GM21423 (cell line): ENCODE measurements around the gene TIAM1.
"Not testable (repeated sequence)": the region's sequence is repeated elsewhere in the genome, so short reads cannot be mapped to it uniquely, and the experiment has no call there.

Experiments
- ATAC-seq: cut with Tn5 transposase; IDR thresholded peaks from one replicate; pipeline ENCODE4 v1.9.1; 2021; ENCODE audit warnings: mild to moderate bottlenecking, moderate library complexity; ENCODE audit not compliant: unreplicated experiment

TIAM1 gene

DNA sequence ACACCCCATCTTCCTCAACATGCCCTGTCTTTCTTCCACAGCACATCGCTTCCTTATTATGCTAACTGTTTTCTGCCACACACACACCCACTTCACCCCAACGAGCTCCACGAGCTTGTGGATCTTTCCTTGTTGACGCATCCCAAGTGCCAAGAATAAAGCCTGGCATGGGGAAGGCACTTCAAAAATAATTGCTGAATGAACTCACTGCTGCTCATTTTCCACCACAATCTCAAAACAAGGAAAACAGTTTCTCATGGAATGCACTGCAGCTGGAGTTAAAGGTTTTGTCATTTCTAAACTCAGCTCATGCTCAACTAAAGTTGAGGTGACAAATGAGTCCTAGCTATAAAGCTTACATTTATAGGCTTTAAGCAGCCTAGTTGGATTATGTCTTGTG is 86.0 kb downstream of the TIAM1 start:
- no peak for ATAC-seq

GRCh38 chr21:31257265-31257664 is 86.8 kb downstream of the TIAM1 start:
- ATAC-seq = no peak

- no peak for ATAC-seq
Observed at GRCh38 chr21:31255896-31256295, 88.2 kb downstream of the TIAM1 start.

GRCh38 chr21:31255036-31255435 is 89.0 kb downstream of the TIAM1 start:
- ATAC-seq = no peak

DNA sequence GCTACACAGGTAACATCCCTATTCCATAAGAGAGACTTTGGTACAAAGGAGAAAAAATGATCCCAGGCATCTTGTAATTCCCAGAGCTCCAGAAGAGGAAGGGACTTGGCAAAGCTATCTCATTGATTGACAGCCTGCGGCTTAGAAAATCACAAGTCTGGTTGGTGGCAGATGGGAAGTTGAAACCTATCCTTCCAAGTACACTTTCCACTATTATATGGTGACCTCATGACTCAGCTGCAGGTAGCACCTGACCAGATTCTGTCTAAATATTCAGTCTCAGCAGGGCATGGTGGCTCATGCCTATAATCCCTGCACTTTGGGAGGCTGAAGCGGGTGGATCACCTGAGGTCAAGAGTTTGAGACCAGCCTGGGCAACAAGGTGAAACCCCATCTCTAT is 89.9 kb downstream of the TIAM1 start:
- no peak for ATAC-seq

GRCh38 chr21:31253684-31254083 is 90.4 kb downstream of the TIAM1 start:
- no peak for ATAC-seq

- no peak for ATAC-seq
Observed at GRCh38 chr21:31252611-31253010, 91.5 kb downstream of the TIAM1 start.

- no peak for ATAC-seq
Observed at GRCh38 chr21:31252091-31252490, 92.0 kb downstream of the TIAM1 start.

DNA sequence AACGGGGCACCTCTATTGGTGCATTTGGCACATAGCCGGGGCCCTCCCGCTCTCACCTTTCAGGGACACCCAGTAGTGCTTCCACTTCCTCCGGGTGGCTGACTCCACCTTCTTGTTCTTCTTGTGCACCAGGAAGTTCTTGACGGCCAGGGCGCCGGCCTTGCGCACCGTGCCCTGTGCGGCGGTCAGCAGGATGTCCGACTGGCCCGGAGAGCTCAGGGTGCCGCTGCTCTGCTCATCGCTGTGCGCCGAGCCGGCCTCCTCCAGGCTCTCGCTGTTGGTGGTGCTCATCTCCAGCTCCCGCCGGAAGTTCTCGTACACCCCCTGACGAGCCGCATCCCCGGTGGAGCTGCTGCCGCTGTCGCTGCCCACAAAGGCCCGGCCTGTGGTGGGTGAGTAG is 92.4 kb downstream of the TIAM1 start:
- no peak for ATAC-seq

GRCh38 chr21:31248598-31248997 is 95.5 kb downstream of the TIAM1 start:
- ATAC-seq = no peak

DNA sequence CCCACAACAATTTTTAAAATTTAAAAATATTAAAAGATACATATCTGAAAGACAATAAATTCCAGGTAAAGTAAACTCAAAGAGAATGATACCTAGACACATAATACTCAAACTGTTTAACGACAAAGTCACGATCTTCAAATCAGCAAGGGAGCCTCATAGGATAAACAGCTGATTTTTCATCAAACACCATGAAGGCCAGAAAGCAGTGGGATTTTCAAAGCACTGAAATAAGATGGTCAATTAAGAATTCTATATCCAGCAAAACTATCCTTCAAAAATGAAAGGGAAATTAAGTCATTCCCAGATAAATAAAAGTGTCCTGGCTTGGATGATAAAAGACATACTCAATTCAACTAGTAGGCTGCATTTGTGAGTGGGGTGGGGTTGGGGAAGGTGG is 100.5 kb downstream of the TIAM1 start:
- no peak for ATAC-seq

DNA sequence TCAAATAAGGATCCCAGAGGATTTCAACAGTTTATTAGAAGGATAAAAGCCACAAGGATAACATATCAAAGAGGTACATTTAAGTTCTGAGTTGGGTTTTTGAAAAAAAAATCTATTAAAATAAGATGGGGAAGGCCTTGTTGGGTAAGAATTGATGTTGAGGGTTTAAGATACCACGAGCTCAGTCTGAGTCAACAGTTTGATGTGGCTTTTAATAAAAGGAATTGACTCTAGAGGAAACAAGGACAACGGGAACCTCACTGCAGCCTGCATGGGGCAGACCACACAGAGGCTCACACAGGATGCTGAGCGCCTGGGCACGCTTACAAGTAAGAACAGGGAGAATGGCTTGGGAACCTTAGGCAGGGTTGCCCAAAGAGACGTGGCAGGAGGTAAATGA is 107.5 kb downstream of the TIAM1 start:
- ATAC-seq = no peak

DNA sequence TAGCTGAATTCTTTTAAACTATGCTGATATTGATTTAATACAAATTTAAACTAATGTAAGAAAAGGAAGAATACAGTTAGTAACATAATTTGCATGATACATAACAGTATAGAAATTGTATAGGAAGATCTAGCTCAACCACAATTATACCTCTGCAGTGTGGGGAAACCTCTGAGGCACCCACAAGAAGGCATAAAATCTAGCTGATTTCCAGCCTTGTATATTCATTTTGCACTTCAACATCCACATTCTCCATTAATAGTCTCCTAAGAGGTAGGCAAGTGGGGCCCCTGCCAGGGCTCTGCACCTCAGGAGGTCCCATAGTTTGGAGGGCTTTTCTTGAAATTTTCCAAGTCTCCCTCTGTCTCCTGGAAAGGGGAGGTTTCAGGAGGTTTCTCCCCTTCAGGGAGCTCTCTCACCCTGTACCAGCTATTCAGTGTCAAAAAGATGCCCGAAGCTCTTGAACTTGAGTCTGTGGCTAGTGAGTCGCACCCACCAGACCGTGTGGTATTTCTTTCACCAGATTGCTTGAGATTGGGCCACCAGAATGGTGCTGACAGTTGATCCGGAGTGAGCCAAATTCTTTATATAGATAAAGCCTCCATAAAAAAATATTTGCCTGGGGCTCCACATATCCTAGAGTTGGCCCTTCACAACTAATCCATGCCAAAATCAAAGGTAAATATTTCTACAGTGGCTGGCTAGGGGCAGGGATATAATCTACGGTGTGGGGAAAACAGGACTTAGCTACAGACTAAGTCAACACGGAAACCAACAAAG is 108.2 kb downstream of the TIAM1 start:
- ATAC-seq = no peak

GRCh38 chr21:31234936-31235335 is 109.1 kb downstream of the TIAM1 start:
- ATAC-seq = no peak

GRCh38 chr21:31233711-31234110 is 110.3 kb downstream of the TIAM1 start:
- no peak for ATAC-seq

DNA sequence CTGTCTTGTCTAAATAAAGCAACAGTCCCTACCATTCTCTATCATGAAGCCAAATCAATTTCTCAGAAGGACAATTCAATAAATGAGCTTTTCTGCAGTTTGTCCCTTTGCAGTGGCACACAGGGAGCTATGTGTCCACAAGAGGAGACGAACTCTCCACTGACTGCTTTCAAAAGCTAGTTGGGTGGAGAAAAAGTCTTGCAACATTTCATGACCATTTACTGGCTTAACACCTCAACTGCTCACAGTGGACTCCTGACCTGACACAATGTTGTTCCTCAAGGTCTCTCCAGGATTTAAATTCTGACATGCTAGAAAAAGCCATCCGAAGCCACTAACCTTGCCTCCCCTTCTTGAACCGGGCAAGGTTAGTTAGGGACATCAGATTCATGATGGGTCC is 111.7 kb downstream of the TIAM1 start:
- ATAC-seq = no peak

- ATAC-seq = no peak
Observed at GRCh38 chr21:31230937-31231336, 113.1 kb downstream of the TIAM1 start.

GRCh38 chr21:31228723-31229122 is 115.3 kb downstream of the TIAM1 start:
- not testable (repeated sequence) for ATAC-seq

DNA sequence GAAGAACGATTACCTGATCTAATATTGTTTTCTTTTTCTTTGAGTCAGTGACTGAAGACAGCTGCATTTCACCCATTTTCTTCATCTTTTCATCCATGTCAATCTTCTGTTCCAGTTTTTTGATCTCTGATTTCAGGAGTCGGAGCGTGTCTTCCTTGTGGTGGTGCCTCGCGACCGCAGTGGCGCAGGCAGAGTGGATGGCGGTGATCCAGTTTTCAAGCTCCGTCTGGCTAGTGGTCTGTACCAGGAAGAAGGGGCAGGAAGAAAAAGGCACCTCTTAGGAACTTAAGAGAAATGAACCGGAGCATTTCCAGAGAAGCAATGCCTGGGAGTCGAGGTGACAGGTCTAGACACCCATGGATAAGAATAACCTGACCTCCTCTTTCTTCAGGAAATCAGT is 118.3 kb downstream of the TIAM1 start:
- no peak for ATAC-seq

DNA sequence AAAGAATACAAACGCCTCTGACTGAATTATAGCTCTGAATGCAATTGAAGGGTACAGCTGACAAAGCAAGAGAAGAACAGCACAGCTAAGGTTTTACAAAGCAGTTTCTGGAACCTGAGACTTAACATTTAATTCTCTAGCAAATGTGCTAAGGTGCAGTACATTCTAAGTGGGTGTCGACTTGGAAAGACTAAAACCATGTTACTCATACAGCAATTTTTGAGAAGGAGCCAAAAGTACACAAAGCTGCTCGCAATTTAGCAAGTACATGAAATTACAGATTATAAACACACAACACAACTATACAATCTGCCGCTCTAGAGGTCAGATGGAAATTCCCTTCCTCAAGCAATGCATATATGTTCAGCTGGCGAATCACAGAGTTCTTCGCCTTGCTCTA is 121.9 kb downstream of the TIAM1 start:
- ATAC-seq = no peak

DNA sequence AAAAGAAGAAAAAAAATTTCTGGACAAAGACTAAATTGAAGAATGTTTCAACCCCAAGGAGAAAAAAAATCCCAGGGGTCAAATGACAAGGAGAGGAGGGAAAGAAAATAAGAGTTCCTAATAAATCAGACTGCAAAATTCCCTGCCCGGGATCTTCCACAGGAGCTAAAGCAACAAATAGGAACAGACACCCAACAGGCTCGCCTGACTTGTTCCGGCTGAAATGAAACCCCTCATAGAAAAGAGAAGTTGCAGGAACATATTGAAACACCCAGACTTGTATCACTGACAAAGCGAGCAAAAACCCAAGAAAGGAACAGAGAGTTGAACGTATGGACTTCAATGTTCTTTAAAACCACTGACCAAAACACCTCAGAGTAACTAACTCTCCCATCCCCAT is 123.0 kb downstream of the TIAM1 start:
- no peak for ATAC-seq

- ATAC-seq = no peak
Observed at GRCh38 chr21:31220575-31220974, 123.5 kb downstream of the TIAM1 start.
